GM23248 (cell line): Measurements from ENCODE around the gene CTDP1.

Source experiments
- EZH2 ChIP-seq: fragments of 200-600 bp; sonication (generic); IDR thresholded peaks from 2 replicates; pipeline ENCODE4 v1.6.1; 2018; ENCODE audit warnings: antibody characterized with exemption, mild to moderate bottlenecking; ENCODE audit not compliant: insufficient read depth, poor library complexity, severe bottlenecking
- EZH2phosphoT487 ChIP-seq: fragments of 200-600 bp; sonication (generic); IDR thresholded peaks from 2 replicates; pipeline ENCODE4 v1.6.1; 2018; ENCODE audit warnings: antibody characterized with exemption, moderate library complexity, mild to moderate bottlenecking, low read depth; ENCODE audit not compliant: insufficient read depth

DNA sequence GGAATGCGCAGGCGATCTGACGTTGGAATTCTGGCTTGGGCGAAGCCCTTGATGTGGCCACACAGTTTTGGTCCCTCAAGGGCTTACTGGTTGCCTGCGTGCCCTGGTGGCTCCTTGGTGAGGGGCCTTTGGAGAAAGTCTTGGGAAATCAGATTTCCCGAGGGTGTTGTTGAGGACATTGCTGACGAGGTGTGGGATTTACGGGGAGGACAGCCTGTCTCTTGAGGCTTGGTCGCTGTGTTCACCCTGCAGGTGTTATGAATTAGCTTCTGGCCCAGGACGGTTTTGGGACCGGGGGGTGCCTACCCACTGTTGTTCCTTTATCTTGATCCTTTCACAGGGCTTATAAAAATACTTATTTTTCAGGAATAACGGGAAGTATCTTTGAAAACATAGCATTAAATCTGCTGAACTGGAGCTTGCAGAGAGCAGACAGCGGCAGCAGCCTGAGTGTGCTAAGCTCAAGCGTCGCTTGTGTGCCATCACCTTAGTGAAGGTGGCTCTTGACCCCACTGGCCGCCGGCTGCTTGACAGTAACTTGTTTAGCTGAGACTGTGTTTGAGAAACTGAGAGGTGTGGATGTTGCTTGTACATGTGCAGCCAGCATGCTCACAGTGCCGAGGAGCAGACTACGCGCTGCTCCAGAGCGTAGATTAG, 4.2 kb downstream of the CTDP1 start:
- TF ChIP-seq EZH2 (no peak), EZH2phosphoT487 (no peak)
